HG03103 (cell line): ENCODE data around the gene RRP1B.
"Not testable (repeated sequence)": the region's sequence is repeated elsewhere in the genome, so short reads cannot be mapped to it uniquely, and the experiment has no call there.

Source experiments
- ATAC-seq: cut with Tn5 transposase; IDR thresholded peaks from one replicate; pipeline ENCODE4 v1.9.1; 2021; ENCODE audit warnings: low read depth; ENCODE audit not compliant: unreplicated experiment

The RRP1B gene

GRCh38 chr21:43667191-43667904 is 8.0 kb downstream of the RRP1B start:
- ATAC-seq = no peak

DNA sequence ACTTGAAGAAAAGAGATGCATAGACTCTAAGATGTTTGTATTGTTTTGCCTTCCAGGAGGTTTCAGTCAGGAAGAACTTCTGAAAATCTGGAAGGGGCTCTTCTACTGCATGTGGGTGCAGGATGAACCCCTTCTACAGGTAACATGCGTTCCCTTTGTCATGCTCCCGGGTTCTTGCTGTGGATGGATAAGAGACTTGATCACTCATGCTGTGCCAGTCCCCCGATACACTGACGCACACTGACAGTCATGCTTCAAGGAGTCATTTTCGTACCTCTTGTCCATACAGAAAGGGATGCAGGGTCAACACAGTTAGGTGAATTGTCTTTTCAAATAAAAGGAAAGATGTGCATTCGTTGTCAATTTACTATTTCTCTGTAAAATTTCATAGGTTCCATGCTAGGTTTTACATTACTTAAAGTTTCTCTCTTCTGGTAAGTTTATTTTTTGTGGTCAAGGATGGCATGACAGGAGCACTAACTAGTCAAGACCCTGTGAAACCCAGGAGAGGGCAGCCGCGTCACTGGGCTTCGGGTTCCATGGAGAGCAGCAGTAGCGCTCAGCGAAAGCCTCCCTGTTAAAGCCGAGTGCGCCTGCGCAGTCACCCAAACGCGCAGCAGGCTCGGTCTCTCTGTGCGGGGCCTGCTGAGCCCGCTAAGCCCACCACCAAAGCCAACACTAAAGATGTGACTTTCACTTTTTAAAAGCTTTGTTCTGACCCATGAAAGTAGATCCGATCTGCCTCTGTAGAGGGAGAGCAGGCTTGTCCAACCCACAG is 10.7 kb downstream of the RRP1B start:
- ATAC-seq = no peak

DNA sequence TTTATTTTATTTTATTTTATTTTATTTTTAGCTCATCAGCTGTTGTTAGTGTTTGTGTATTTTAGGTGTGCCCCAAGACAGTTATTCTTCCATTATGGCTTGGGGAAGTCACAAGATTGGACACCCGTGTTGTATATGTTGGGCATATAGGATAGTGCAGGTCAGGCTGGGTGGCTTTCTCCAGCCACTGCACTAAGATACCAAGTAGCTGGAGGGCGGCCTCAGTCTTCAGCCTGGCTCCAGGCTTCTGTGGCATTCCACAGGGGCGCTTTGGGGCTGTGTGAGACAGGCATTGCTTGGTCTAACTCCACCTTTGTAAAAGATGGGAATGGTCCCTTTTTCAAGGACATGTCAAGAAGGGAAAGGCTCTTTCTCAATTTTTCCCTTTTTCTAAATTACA is 16.5 kb downstream of the RRP1B start:
- ATAC-seq = no peak

DNA sequence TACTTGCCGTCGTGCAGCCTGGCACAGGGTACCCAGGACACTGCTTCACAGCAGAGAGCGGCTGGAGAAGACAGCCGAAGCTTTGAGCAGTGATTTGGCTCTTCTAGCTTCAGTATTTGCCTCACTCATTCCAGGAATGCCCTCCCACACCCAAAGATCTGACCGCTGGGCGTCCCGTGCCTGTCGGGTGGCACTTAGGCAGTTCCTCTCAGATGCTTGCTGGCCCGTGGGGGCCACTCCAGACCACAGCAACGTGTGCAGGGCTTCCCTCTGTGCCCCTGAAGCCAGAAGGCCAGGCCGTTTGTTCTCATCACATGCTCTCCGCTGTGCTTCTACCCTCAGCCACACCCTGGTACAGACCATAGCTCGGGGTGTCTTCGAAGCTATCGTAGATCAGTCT is 17.0 kb downstream of the RRP1B start:
- ATAC-seq = no peak

GRCh38 chr21:43679951-43680350 is 20.6 kb downstream of the RRP1B start:
- no peak for ATAC-seq

GRCh38 chr21:43680421-43680820 is 21.1 kb downstream of the RRP1B start:
- not testable (repeated sequence) for ATAC-seq

DNA sequence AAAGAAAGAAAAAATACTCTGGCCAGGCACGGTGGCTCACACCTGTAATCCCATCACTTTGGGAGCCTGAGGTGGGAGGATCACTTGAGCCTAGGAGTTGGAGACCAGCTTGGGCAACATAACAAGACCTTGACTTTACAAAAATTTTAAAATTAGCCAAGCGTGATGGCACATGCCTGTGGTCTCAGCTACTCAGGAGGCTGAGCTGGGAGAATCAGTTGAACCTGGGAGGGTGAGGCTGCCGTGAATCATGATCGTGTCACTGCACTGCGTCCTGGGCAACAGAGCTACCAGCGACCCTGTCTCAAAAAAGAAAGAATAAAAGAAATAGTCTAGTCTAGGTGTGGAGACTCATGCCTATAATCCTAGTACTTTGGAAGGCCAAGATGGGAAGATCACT is 22.3 kb downstream of the RRP1B start:
- no peak for ATAC-seq

GRCh38 chr21:43684424-43684823 is 25.1 kb downstream of the RRP1B start:
- no peak for ATAC-seq

GRCh38 chr21:43686811-43687565 is 27.6 kb downstream of the RRP1B start:
- no peak for ATAC-seq

DNA sequence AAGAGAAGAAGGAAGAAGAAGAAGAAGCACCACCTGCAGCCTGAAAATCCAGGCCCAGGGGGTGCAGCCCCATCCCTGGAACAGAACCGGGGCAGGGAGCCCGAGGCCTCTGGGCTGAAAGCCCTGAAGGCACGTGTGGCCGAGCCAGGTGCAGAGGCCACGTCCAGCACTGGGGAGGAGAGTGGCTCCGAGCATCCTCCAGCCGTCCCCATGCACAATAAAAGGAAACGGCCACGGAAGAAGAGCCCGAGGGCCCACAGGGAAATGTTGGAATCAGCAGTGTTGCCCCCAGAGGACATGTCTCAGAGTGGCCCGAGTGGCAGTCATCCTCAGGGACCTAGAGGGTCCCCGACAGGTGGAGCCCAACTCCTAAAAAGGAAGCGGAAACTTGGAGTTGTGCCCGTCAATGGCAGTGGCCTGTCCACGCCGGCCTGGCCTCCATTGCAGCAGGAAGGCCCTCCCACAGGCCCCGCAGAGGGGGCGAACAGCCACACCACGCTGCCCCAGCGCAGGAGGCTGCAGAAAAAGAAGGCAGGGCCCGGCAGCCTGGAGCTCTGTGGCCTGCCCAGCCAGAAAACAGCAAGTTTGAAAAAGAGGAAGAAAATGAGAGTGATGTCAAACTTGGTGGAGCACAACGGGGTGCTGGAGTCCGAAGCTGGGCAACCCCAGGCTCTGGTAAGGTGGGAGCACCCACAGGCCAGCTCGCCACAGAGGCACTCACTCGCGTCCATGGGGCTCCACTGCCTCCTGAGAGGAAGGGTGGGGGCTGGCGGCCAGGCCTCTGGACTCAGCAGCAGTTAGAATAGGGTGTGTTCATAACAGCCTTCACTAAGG is 28.4 kb downstream of the RRP1B start:
- ATAC-seq = no peak

- ATAC-seq = no peak
Measured at GRCh38 chr21:43688906-43689305, 29.5 kb downstream of the RRP1B start.

DNA sequence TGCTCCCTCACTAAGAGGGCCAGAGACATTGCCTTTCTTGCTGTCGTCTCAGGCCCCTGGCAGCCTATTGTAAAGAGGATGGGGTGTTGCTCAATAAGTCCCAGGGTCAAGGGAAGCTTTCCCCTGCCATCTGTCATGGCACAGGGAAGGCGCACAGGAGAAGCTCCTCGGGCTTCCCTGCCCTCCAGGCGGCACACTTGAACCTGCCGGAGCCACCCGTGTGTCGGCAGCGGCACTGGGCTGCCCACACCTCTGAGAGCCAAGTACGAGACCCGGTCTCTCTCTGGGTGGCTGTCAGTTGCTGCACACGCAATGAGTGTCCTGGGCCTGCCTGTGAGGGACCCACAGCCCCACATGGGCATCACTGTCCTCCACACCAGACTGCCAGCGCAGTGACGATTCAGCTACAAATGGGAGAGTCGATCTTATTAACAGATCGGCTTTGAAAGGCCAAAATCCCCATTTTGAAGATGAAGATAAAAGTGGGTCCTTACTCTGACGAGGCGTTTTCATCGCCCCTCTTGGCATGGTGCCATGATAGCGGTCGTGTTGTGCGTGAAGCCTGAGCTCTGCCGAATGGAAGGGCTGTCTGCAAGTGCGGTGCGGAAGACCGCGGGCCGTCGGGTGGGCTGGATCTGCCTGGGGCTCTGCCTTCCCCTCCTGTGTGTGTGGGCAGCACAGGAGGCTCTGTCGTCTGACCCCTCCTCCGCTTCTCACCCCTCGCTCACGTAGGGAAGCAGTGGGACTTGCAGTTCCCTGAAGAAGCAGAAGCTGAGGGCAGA is 30.4 kb downstream of the RRP1B start:
- ATAC-seq = no peak

DNA sequence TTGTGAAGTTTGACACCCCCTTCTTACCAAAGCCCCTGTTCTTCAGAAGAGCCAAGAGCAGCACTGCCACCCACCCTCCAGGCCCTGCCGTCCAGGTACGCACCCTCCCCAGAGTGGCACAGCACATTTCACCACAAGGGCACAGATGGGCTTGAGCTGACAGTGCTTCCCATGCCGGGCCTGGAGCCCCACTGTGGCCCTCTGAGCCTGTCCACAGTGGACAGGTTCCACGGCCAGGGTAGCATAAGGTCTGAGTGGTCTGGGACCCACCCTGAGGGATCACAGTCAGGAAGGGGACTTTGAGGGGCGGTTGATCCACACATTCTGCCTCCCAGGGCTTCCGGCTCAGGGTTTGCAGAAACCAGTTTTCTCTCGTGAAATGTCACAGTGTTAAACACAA is 31.0 kb downstream of the RRP1B start:
- ATAC-seq = no peak

DNA sequence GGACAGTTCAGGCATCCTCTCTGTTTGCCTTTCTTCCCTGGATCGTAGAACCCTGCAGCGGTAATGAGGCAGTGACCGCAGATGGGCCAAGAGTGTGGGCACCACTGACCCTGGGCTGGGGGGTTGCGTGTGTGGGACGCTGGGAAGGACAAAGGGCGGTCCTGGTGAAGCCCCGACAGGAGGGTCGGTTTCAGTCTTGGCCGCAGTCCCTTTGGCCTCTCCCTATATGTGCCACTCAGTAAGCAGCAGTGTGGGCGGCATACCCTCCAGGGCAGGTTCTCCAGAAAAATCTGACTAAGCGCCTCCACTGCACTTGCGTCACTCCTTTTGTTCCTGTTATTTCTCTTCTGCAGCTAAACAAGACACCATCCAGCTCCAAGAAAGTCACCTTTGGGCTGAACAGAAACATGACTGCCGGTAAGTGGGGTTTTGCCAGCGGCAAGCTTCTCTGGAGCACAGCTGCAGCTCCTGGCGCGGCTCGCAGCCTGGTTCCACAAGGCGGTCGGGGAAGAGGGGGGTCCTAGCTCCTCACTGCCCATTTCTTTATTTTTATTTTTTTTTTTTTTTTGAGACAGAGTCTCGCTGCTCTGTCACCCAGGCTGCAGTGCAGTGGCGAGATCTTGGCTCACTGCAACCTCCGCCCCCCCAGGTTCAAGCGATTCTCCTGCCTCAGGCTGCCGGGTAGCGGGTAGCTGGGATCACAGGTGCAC is 31.9 kb downstream of the RRP1B start:
- no peak for ATAC-seq

GRCh38 chr21:43691801-43692200 is 32.4 kb downstream of the RRP1B start:
- no peak for ATAC-seq

GRCh38 chr21:43692949-43693348 is 33.6 kb downstream of the RRP1B start:
- no peak for ATAC-seq

DNA sequence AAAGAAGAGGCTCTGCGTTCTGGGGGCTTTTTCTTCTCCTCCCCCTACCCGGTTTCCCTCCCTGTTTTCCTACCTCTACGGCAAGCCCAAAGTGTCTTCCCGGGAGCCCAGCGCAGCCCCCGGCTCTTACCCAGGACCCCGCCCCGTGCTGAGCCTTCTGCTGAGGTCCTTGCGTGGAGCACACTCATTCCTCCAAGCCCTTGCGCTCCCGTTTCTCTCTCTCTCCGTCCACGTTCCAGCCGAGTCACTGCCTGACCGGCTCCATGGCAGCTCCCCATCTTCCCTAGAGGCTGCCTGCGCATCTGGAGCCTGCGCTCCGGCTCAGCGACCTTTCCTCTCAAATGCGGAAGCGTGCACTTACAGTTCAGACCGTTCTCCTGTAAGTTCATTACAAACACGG is 34.6 kb downstream of the RRP1B start:
- ATAC-seq = no peak

DNA sequence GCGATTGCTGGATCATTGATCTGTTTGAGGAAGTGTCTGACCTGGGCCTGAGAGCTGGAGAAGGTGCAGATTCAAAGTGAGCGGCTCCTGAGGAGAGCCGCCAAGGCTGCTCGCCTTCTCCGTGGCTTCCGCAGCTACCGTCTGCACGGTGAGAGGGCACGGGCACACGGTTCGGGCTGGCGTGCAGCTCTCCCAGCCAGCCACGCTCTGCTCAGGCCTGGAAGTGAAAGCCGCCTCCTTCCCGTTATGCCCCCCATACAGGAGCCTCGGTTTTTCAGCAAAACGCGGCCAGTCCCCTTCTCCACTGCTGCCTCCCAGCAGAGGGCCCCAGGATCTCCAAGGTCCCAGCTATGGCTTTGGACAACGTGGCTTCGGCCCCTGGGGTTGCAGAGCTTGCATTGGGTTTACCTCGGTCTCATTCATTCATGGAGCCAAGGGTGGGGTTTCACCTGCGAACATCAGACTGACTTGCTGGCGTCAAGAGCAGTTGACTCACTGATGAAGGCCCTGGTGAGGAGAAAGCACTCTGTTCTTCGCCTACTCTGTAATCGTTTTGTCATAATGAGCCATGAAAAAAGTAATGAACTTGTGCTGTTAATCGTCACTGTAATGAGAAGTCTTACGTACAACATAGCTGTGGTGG is 35.2 kb downstream of the RRP1B start:
- ATAC-seq = no peak

GRCh38 chr21:43696214-43696613 is 36.9 kb downstream of the RRP1B start:
- ATAC-seq = no peak
